HG02885 (cell line): ENCODE data around the gene RPL15.

Source experiments
- ATAC-seq: cut with Tn5 transposase; IDR thresholded peaks from one replicate; pipeline ENCODE4 v1.9.1; 2021; ENCODE audit warnings: mild to moderate bottlenecking; ENCODE audit not compliant: unreplicated experiment, poor library complexity

Gene RPL15

GRCh38 chr3:23954144-23954543 lies 37.2 kb downstream of the RPL15 start:
- ATAC-seq, result no peak

GRCh38 chr3:23956701-23957100 lies 39.8 kb downstream of the RPL15 start:
- ATAC-seq, result no peak

GRCh38 chr3:23959135-23959900 lies 42.4 kb downstream of the RPL15 start:
- no peak for ATAC-seq

- no peak for ATAC-seq
Measured at GRCh38 chr3:23960649-23961048, 43.7 kb downstream of the RPL15 start.

GRCh38 chr3:23961066-23961465 lies 44.1 kb downstream of the RPL15 start:
- ATAC-seq, result no peak

- no peak for ATAC-seq
Measured at GRCh38 chr3:23961913-23962312, 45.0 kb downstream of the RPL15 start.

GRCh38 chr3:23964537-23965235 lies 47.8 kb downstream of the RPL15 start:
- ATAC-seq, result no peak

- no peak for ATAC-seq
Measured at GRCh38 chr3:23966328-23966727, 49.4 kb downstream of the RPL15 start.

GRCh38 chr3:23968463-23969184 lies 51.7 kb downstream of the RPL15 start:
- no peak for ATAC-seq

GRCh38 chr3:23969393-23969792 lies 52.5 kb downstream of the RPL15 start:
- ATAC-seq, result no peak
